GM12872 (cell line): ENCODE measurements around the gene DDX49.

Source experiments
- TF ChIP-seq, protein P1 (sequence below): IDR thresholded peaks from 3 replicates; pipeline ENCODE4 v1.5.1; 2011; ENCODE audit warnings: low read depth, mild to moderate bottlenecking, low read length, moderate library complexity; ENCODE audit not compliant: insufficient read depth

DDX49 gene

DNA sequence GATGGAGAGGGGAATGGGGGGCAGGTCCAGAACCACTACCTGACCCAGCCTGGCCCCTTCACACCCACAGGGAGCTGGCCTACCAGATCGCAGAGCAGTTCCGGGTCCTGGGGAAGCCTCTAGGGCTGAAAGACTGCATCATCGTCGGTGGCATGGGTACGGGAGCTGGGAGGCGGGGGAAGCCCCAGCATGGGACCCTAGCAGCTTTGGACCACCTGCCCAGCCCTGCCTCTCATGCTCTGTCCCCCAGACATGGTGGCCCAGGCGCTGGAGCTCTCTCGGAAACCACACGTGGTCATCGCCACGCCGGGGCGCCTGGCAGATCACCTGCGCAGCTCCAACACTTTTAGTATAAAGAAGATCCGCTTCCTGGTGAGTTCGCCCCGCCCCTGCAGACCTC is 2.1 kb downstream of the DDX49 start:
- TF ChIP-seq, protein P1, sequence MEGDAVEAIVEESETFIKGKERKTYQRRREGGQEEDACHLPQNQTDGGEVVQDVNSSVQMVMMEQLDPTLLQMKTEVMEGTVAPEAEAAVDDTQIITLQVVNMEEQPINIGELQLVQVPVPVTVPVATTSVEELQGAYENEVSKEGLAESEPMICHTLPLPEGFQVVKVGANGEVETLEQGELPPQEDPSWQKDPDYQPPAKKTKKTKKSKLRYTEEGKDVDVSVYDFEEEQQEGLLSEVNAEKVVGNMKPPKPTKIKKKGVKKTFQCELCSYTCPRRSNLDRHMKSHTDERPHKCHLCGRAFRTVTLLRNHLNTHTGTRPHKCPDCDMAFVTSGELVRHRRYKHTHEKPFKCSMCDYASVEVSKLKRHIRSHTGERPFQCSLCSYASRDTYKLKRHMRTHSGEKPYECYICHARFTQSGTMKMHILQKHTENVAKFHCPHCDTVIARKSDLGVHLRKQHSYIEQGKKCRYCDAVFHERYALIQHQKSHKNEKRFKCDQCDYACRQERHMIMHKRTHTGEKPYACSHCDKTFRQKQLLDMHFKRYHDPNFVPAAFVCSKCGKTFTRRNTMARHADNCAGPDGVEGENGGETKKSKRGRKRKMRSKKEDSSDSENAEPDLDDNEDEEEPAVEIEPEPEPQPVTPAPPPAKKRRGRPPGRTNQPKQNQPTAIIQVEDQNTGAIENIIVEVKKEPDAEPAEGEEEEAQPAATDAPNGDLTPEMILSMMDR = no peak

DNA sequence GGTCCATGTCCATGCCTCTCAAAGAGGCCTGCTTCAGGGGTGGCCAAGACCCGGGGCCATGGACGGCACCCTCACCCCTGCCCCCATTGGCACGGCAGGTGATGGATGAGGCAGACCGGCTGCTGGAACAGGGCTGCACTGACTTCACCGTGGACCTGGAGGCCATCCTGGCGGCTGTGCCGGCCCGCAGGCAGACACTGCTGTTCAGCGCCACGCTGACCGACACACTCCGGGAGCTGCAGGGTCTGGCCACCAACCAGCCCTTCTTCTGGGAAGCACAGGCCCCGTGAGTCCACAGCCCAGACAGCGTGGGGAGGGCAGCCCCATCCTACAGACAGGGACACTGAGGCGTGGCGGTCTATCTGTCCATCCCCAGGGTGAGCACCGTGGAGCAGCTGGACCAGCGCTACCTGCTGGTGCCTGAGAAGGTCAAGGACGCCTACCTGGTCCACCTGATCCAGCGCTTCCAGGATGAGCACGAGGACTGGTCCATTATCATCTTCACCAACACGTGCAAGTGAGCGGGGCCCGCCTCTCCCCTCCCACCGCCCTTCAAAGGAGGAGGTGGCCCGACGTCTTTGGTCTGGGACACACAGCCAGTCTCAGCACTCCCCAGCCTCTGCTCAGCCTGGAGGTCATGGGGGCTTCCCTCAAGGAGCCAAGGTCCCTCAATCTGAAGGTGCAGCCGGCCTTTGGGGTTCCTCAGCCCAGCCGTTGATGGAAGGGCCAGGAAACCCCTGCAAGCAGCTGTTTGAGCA is 2.9 kb downstream of the DDX49 start:
- TF ChIP-seq, protein P1 = no peak

DNA sequence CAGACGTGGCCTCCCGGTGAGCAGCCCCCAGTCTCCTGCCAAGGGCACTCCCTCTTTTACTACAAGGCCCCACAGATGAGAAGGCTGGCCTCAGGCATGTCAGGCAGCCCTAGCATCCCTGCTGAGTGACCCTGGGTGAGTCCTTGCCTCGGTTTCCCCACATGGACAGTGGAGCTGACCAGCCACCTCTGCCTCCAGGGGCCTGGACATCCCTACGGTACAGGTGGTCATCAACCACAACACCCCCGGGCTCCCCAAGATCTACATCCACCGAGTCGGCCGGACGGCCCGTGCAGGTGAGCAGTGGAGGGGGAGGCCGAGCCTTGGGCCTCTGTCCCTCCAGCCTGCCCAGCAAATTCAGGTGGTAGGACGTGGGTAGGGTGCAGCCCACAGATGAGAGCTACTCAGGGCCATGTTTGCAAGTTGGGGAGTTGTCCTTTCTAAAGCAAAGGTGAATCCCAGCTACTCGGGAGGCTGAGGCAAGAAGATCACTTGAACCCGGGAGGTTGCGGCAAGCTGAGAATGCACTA is 5.2 kb downstream of the DDX49 start:
- TF ChIP-seq, protein P1 = no peak

DNA sequence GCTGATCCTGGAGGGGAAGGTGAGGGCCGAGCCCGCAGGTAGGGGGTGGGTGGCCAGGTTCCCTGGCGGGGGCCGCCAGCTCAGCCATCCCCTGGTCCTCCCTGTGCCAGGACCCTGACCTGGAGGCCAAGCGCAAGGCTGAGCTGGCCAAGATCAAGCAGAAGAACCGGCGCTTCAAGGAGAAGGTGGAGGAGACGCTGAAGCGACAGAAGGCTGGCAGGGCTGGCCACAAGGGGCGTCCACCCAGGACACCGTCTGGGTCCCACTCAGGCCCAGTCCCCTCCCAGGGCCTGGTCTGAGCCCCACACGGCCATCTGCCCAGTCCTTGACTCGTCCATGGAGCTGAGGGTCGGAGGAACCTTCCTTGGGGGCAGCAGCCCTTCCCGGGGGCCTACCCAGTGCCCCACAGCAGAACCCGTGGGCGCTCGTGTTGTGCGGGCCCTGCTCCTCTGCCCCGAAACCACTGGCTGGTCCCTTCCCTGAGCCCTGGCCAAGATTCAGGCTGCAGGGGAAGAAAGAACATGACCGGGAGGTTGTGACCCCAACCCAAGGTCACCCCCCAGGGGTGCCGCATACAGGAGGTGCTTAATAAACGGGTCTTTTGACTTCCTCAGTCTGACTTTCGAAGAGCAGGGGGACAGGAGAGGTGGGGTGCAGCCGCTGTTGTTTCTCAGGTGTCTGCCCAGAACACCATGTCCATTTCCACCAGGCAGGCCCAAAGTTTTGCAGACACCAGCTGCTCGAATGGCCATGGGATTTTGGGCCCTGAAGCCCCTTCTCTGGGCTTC is 8.7 kb downstream of the DDX49 start:
- TF ChIP-seq, protein P1 = no peak

DNA sequence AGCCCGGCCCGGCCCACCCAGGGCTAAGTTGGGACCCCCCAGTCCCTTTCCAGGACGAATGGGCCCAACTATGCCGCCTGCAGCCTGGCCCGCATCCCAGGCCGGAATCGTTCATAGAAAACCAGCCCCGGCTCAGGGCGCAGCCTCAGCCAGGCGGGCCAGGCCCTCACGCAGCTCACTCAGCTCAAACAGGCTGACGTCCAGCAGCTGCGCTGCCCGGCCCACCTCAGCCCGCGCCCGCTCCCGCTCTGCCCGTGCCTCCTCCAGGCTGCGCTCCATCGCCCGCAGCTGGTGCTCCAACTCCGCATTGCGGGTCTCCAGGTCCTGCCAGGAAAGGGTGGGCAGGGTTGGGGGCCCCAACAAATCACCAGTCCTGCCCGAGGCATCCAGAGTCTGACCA is 9.8 kb downstream of the DDX49 start:
- TF ChIP-seq, protein P1 = no peak

DNA sequence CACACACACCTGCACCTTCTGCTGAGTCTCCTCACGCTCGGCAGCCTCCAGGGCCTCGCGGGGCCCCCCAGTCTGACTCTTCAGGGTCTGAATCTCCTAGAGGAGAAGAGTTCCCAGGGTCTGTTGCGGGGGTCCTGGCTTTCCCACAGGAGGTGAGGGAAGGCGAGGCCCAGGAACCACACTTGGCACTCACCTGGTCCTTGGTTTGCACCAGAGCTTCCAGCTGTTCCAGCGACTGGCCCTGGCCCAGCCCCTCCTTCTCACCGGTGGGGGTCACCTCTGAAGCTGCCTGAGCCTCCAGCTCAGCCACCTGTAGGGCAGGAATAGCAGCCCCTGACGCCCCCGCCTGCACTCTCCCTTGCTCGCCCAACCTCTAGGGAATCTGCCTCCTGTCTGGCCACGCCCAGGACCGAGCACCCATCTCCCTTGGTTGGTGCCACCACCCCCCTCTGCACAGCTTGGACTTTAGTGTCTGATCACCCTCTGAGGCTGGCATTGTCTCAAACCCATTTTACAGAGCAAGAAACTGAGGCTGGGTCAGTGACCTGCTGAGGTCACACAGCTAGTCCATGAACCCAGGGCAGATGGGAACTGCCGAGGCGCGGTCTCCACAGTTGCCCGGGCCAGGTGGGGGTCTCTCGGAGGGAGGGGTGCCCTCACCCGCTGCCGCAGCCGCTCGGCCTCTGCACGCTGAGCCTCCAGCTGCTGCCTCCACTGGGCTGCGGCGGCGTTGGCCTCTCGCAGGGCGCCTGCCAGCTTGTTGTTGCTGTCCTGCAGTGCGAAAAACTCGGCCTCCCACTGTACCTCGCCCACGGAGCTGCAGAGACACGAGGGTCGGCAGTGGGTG is 12.0 kb downstream of the DDX49 start:
- TF ChIP-seq, protein P1 = no peak
